Lower leg skin (tissue), 3 donors: ENCODE results near the gene ZSCAN5C.
"Not testable (repeated sequence)": the region's sequence is repeated elsewhere in the genome, so short reads cannot be mapped to it uniquely, and the experiment has no call there.

ENCODE experiments used
- CTCF ChIP-seq, 3 donors: fragments of 450-650 bp; IDR thresholded peaks; one replicate each; pipeline ENCODE4 v1.5.1; 2016; ENCODE audit warnings: antibody characterized with exemption in 3 of 3, mild to moderate bottlenecking in 3 of 3, moderate library complexity in 2 of 3
- POLR2A ChIP-seq, 2 donors: fragments of 450-650 bp; IDR thresholded peaks; one replicate each; pipeline ENCODE4 v1.6.1; 2016 to 2017; ENCODE audit warnings: antibody characterized with exemption in 2 of 2, mild to moderate bottlenecking in 1 of 2, moderate library complexity in 1 of 2

- not testable (repeated sequence) for TF ChIP-seq CTCF, POLR2A (IDR thresholded peaks at IDR 0.05)
These were observed 4.4 kb upstream of the ZSCAN5C start, which contains the start of gene ZSCAN5B for GRCh38 chr19:56197646-56198045.
